Esophagus squamous epithelium (tissue), 4 donors: Measurements from ENCODE around the gene EFCAB8.

Experiments
- CTCF ChIP-seq, 6 experiments: fragments of 450-650 bp in 4 of 6; fragments of 200-600 bp in 2 of 6; sonication (generic) in 2 of 6; IDR thresholded peaks; one replicate each; pipeline ENCODE4 v1.5.1; 2016 to 2019; ENCODE audit warnings: antibody characterized with exemption in 6 of 6, mild to moderate bottlenecking in 4 of 6, moderate library complexity in 4 of 6
- POLR2A ChIP-seq, 4 donors: fragments of 450-650 bp; IDR thresholded peaks; one replicate each; pipeline ENCODE4 v1.6.1; 2017; ENCODE audit warnings: antibody characterized with exemption in 4 of 4, mild to moderate bottlenecking in 4 of 4, moderate library complexity in 3 of 4

- no peak for TF ChIP-seq CTCF (IDR thresholded peaks at IDR 0.05)
- TF ChIP-seq POLR2A (IDR thresholded peaks at IDR 0.05) = no peak
Measured at GRCh38 chr20:32986331-32986966, 127.7 kb downstream of the EFCAB8 start.
